Activated naive CD8-positive, alpha-beta T cell treated with anti-CD3 and anti-CD28 coated beads for 36 hours (primary cell): ENCODE data around the gene SORCS3. TPM values are rescaled to one million over a fixed set of nuclear protein-coding genes. Genes with fewer than 3 reads are reported as not detected.
A peak's percentile ranks its signal among the peaks of the same experiment; 100 is the strongest.

Experiments
- DNase-seq: peaks from one replicate; pipeline ENCODE4 v3.0.0; 2021
- H3K27ac Mint-ChIP-seq: one replicate; pipeline ENCODE4 v1.8.0; 2022; ENCODE audit warnings: mild to moderate bottlenecking, moderate library complexity, mixed read lengths
- H3K27me3 Mint-ChIP-seq: one replicate; pipeline ENCODE4 v1.8.0; 2022; ENCODE audit warnings: mild to moderate bottlenecking, mixed read lengths
- H3K36me3 Mint-ChIP-seq: one replicate; pipeline ENCODE4 v1.8.0; 2021; ENCODE audit warnings: mild to moderate bottlenecking, mixed read lengths
- H3K4me1 Mint-ChIP-seq: one replicate; pipeline ENCODE4 v1.8.0; 2021; ENCODE audit warnings: mixed read lengths
- H3K4me3 Mint-ChIP-seq: one replicate; pipeline ENCODE4 v1.8.0; 2022; ENCODE audit warnings: mild to moderate bottlenecking, moderate library complexity, mixed read lengths
- H3K9me3 Mint-ChIP-seq: one replicate; pipeline ENCODE4 v1.8.0; 2022; ENCODE audit warnings: mixed read lengths
- total RNA-seq, 2 experiments: library from RNA; stranded (reverse); gene quantifications; one replicate each; pipeline ENCODE4 v1.2.3, GENCODE V29; 2021

Gene SORCS3
- total RNA-seq, 2 experiments from 2014 or later = not detected

DNA sequence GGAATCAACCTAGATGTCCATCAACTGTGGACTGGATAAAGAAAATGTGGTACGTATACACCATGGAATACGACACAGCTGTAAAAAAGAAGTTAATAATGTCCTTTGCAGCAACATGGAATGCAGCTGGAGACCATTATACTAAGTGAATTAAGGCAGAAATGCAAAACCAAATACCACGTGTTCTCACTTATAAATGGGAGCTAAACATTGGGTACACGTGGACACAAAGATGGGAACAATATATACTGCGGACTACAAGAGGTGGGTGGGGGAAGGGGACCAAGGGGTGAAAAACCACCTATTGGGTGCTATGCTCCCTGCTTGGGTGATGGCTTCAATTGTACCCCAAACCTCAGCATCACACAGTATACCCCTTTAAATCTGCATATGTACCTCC is 385.5 kb downstream of the SORCS3 start:
- no peak for DNase-seq
- no peaks in the 10 kb centered on the region for H3K4me1 Mint-ChIP-seq
- peaks cover 4% of the 10 kb centered on the region for H3K27me3 Mint-ChIP-seq
- no peaks in the 10 kb centered on the region for H3K36me3 Mint-ChIP-seq
- H3K27ac Mint-ChIP-seq = no peak overlapping the region
- H3K4me3 Mint-ChIP-seq = no peak overlapping the region
- no peaks in the 10 kb centered on the region for H3K9me3 Mint-ChIP-seq

DNA sequence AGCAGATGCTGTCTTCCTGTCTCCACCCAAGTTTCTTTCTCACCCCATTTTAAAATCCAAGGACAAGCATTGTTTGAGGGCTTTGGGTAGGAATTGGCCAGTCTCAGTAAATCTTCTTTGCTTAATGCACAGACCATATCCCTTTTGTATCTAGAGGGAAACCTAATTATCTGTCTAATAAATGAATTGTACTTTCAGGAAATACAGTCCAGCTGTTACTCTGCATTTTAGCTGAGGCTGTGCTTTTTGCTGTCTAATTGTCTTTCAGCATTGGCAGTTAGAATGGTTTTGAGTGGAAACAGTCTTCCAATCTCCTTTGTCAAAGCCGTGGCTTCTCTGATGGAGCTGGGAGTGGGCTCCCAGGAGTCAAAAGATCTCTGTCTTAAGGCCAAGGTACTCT is 388.2 kb downstream of the SORCS3 start:
- DNase-seq = no peak
- no peaks in the 10 kb centered on the region for H3K4me1 Mint-ChIP-seq
- no peak overlapping the region for H3K4me3 Mint-ChIP-seq
- H3K36me3 Mint-ChIP-seq = no peaks in the 10 kb centered on the region
- no peaks in the 10 kb centered on the region for H3K9me3 Mint-ChIP-seq
- peaks cover 4% of the 10 kb centered on the region for H3K27me3 Mint-ChIP-seq
- H3K27ac Mint-ChIP-seq = no peak overlapping the region

GRCh38 chr10:105037022-105037421 is 395.9 kb downstream of the SORCS3 start:
- Mint-ChIP-seq H3K36me3 (no peaks in the 10 kb centered on the region), H3K4me1 (no peaks in the 10 kb centered on the region), H3K9me3 (no peaks in the 10 kb centered on the region), H3K27ac (no peak overlapping the region), H3K27me3 (no peaks in the 10 kb centered on the region), H3K4me3 (no peak overlapping the region)
- no peak for DNase-seq

DNA sequence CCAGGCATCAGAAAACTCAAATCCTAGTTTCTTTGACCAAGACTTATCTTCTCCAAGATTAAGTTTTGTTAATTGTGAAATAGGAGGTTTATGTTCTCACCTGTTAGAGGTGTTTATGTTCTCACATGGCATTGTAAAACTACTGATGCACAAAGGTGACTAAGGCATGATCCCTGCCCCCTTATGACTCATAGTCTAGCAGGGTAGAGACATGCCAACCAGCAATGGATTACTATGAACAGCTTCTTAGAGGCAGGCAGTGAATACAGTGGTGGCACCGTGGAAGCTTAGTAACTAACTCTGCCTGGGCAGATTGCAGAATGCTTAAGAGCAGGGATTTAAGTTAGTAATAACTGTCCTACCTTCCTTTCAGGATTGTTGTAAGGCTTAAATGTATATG is 400.9 kb downstream of the SORCS3 start:
- no peaks in the 10 kb centered on the region for H3K4me1 Mint-ChIP-seq
- H3K9me3 Mint-ChIP-seq = no peaks in the 10 kb centered on the region
- no peak overlapping the region for H3K27ac Mint-ChIP-seq
- DNase-seq = no peak
- no peaks in the 10 kb centered on the region for H3K36me3 Mint-ChIP-seq
- H3K27me3 Mint-ChIP-seq = no peaks in the 10 kb centered on the region
- H3K4me3 Mint-ChIP-seq = no peak overlapping the region

DNA sequence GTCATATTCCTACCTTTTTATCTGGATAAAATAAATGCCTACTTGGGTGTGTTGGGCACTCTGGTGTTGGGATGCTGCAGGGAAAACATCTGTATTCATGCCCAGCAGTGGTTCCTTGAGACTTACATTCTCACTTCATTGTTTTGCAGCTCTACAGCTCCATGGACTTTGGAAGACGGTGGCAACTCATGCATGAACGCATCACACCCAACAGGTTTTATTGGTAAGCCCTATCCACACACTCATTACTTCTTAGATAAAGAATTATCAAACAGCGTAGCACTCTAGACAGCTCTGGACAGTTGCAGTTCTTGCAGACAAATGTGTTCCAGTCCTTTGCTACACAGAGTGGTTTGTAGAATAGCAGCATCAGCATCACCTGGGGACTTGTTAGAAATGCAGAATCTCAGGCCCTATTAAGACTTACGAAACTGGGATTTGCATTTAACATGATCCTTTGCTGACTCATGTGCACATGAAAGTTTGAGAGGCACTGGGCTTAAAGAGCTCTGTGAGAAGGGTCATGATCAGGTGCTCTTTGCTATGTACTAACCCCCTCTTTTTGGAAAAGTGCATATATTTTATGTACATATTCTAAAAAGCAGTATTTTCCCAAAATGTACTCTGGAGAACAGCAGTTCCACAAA is 401.9 kb downstream of the SORCS3 start:
- H3K27ac Mint-ChIP-seq = no peak overlapping the region
- no peak for DNase-seq
- H3K36me3 Mint-ChIP-seq = no peaks in the 10 kb centered on the region
- peaks cover 4% of the 10 kb centered on the region for H3K27me3 Mint-ChIP-seq
- H3K4me3 Mint-ChIP-seq = no peak overlapping the region
- H3K9me3 Mint-ChIP-seq = peaks cover 2% of the 10 kb centered on the region
- no peaks in the 10 kb centered on the region for H3K4me1 Mint-ChIP-seq

DNA sequence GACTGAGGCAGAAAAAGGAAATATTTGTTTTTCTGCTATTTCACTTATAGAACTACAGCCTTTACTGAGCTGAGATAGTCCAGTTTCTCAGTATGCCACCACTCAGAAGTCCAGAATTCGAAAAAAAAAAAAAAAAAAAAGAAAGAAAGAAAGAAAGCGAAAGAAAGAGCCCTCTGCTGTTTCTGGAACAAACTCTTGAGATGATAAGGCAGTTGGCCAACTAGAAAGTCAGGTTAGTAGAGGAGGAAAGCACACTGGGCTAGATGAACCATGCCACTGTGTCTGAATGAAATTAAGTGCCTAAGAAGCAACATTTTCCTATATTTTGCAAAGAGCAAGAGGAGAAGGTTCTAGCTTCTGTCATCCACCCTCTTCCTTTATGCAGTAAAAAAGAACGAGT is 403.8 kb downstream of the SORCS3 start:
- H3K4me3 Mint-ChIP-seq = no peak overlapping the region
- peaks cover 4% of the 10 kb centered on the region for H3K27me3 Mint-ChIP-seq
- H3K27ac Mint-ChIP-seq = no peak overlapping the region
- no peak for DNase-seq
- H3K9me3 Mint-ChIP-seq = peaks cover 4% of the 10 kb centered on the region
- no peaks in the 10 kb centered on the region for H3K36me3 Mint-ChIP-seq
- no peaks in the 10 kb centered on the region for H3K4me1 Mint-ChIP-seq

- no peak for DNase-seq
- no peaks in the 10 kb centered on the region for H3K27me3 Mint-ChIP-seq
These were observed 415.3 kb downstream of the SORCS3 start for GRCh38 chr10:105056413-105056812.

DNA sequence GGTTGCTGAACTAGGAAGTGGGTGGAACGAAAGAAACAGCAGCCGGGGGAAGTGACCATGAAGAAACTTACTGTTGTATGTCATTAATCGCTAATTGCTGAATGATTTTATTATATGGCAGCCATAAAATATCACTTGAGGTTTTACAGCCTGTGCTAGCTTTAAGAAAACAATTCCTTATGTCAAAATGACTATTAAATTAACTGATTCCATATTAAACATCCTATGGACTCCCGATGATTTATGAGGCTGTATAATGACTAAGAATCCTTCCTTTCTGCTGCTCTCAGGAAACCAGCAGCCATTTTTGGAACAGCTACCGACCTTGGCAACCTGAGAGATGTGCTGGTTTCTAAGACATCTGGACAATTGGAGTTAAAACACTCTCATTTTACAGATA is 421.9 kb downstream of the SORCS3 start:
- DNase-seq = no peak
- H3K4me1 Mint-ChIP-seq = no peaks in the 10 kb centered on the region
- no peak overlapping the region for H3K4me3 Mint-ChIP-seq
- H3K27me3 Mint-ChIP-seq = no peaks in the 10 kb centered on the region
- H3K27ac Mint-ChIP-seq = no peak overlapping the region
- H3K36me3 Mint-ChIP-seq = no peaks in the 10 kb centered on the region
- no peaks in the 10 kb centered on the region for H3K9me3 Mint-ChIP-seq

More at GRCh38 chr10:105056413-105056812, 415.3 kb downstream of the SORCS3 start:
- Mint-ChIP-seq H3K36me3 (peaks cover 4% of the 10 kb centered on the region), H3K4me1 (no peaks in the 10 kb centered on the region), H3K9me3 (peaks cover 9% of the 10 kb centered on the region), H3K4me3 (no peak overlapping the region), H3K27ac (no peak overlapping the region)

DNA sequence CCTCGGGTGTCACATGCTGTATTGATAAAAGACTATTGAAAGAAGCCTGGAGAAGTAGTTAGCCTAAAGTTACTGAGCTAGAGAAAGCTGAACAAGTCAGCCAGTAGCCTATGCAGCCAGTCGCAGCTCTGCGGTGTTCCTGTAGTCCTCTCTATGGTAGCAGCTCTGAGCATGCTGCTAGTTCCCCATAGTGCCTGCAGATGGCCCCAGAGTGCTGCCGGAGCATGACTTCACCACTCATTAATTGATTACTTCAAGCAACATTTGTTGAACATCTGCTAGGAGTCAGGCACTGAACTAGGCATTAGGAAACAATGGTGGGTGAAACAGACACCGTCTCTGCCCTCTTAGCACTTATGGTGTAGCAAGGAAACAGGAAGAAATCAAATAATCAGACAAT is 422.7 kb downstream of the SORCS3 start:
- Mint-ChIP-seq H3K4me3 (no peak overlapping the region), H3K36me3 (no peaks in the 10 kb centered on the region), H3K4me1 (no peaks in the 10 kb centered on the region), H3K27ac (no peak overlapping the region), H3K27me3 (no peaks in the 10 kb centered on the region), H3K9me3 (no peaks in the 10 kb centered on the region)
- peak; percentile 16 for DNase-seq

DNA sequence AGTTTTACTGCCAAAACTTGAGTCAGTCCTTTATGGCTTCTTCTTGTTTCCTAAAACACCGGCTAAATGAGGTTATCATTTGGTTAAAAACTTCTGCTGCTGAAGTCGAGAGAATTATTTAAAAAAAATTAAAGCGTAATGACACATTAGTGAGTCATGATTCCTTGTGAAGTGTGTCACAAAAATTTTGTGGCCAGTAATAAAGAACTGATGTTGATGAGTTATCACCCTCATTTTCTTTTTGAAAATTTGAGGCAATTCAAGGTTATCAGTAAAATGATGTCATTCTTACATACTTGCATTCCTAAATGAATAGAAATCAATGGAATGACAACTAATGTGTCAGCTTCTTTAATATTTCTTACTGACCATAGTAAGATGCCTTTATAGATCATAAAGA is 427.4 kb downstream of the SORCS3 start:
- Mint-ChIP-seq H3K4me3 (no peak overlapping the region), H3K9me3 (no peaks in the 10 kb centered on the region), H3K4me1 (no peaks in the 10 kb centered on the region), H3K27ac (no peak overlapping the region), H3K27me3 (no peaks in the 10 kb centered on the region), H3K36me3 (no peaks in the 10 kb centered on the region)
- DNase-seq = no peak

- H3K4me3 Mint-ChIP-seq = no peak overlapping the region
- DNase-seq = no peak
- H3K27ac Mint-ChIP-seq = no peak overlapping the region
- no peaks in the 10 kb centered on the region for H3K4me1 Mint-ChIP-seq
- no peaks in the 10 kb centered on the region for H3K9me3 Mint-ChIP-seq
- no peaks in the 10 kb centered on the region for H3K36me3 Mint-ChIP-seq
- H3K27me3 Mint-ChIP-seq = peaks cover 3% of the 10 kb centered on the region
These were observed 429.2 kb downstream of the SORCS3 start for GRCh38 chr10:105070249-105070648.

- Mint-ChIP-seq H3K36me3 (no peaks in the 10 kb centered on the region), H3K4me1 (no peaks in the 10 kb centered on the region)
These were observed 429.9 kb downstream of the SORCS3 start for GRCh38 chr10:105070952-105071351.

GRCh38 chr10:105071980-105072379 is 430.9 kb downstream of the SORCS3 start:
- H3K4me1 Mint-ChIP-seq = no peaks in the 10 kb centered on the region
- H3K27ac Mint-ChIP-seq = no peak overlapping the region
- no peak overlapping the region for H3K4me3 Mint-ChIP-seq
- H3K9me3 Mint-ChIP-seq = no peaks in the 10 kb centered on the region
- no peak for DNase-seq
- H3K27me3 Mint-ChIP-seq = peaks cover 3% of the 10 kb centered on the region
- no peaks in the 10 kb centered on the region for H3K36me3 Mint-ChIP-seq

More at GRCh38 chr10:105070952-105071351, 429.9 kb downstream of the SORCS3 start:
- DNase-seq = no peak
- Mint-ChIP-seq H3K4me3 (no peak overlapping the region), H3K27me3 (peaks cover 3% of the 10 kb centered on the region), H3K9me3 (no peaks in the 10 kb centered on the region), H3K27ac (no peak overlapping the region)

DNA sequence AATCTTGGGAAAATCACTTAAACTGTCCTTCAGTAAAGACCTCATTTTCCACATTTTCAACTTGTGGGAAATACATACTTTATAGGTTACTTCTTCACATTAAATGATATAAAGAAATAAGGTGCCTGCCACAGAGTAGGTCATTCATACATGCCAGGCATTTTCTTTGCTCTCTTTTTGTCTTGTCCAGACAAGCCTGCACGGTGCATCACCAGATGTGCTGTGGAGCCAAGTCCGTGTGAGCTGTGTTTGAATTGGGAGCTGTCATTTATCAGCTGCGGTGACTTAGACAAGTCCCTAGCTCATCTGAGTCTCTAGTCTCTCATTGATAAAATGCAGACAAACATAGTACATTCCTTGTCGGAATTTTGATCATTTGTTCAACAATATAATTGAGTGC is 432.9 kb downstream of the SORCS3 start:
- Mint-ChIP-seq H3K9me3 (no peaks in the 10 kb centered on the region), H3K36me3 (no peaks in the 10 kb centered on the region), H3K27ac (no peak overlapping the region), H3K4me1 (no peaks in the 10 kb centered on the region), H3K27me3 (peaks cover 3% of the 10 kb centered on the region), H3K4me3 (no peak overlapping the region)
- no peak for DNase-seq

GRCh38 chr10:105075031-105075430 is 433.9 kb downstream of the SORCS3 start:
- no peaks in the 10 kb centered on the region for H3K36me3 Mint-ChIP-seq
- no peak for DNase-seq
- H3K27me3 Mint-ChIP-seq = peaks cover 3% of the 10 kb centered on the region
- no peak overlapping the region for H3K4me3 Mint-ChIP-seq
- no peaks in the 10 kb centered on the region for H3K4me1 Mint-ChIP-seq
- H3K9me3 Mint-ChIP-seq = no peaks in the 10 kb centered on the region
- H3K27ac Mint-ChIP-seq = no peak overlapping the region

DNA sequence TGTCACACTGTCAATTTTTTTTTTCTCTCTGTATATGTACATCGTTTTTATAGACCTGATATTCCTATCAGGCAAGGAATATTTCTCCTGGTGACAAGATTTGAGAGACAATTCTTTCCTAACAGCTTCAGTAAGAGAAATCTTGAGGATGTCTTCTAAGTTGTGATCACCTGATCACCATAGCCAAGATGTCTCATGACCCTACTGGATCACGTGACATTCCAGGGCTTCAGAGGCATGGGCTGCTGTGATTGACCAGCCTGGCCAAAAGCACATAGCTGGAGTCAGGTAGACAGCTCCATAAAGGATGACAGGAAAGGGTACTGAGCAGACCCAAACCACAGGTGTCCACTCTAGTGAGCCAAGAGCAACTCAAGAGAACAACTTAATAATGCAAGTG is 444.9 kb downstream of the SORCS3 start:
- no peaks in the 10 kb centered on the region for H3K27me3 Mint-ChIP-seq
- no peaks in the 10 kb centered on the region for H3K36me3 Mint-ChIP-seq
- no peaks in the 10 kb centered on the region for H3K9me3 Mint-ChIP-seq
- H3K4me1 Mint-ChIP-seq = no peaks in the 10 kb centered on the region
- no peak for DNase-seq
- no peak overlapping the region for H3K4me3 Mint-ChIP-seq
- H3K27ac Mint-ChIP-seq = no peak overlapping the region
